D721Med (cell line): Measurements from ENCODE around the gene TCERG1L.

Source experiments
- DNase-seq: peaks from one replicate; pipeline ENCODE4 v3.0.0; 2011; ENCODE audit warnings: low spot score; ENCODE audit not compliant: insufficient read length
- FAIRE-seq: peaks from 2 replicates; lab custom pipeline; 2011; peaks lifted over from hg19 to GRCh38; lab: Jason Lieb, UNC
- TF ChIP-seq, protein P1 (sequence below): IDR thresholded peaks from 2 replicates; pipeline ENCODE4 v1.5.1; 2012; ENCODE audit warnings: mild to moderate bottlenecking, control low read depth; ENCODE audit not compliant: insufficient read depth; ENCODE audit errors: missing control alignments

TCERG1L gene

DNA sequence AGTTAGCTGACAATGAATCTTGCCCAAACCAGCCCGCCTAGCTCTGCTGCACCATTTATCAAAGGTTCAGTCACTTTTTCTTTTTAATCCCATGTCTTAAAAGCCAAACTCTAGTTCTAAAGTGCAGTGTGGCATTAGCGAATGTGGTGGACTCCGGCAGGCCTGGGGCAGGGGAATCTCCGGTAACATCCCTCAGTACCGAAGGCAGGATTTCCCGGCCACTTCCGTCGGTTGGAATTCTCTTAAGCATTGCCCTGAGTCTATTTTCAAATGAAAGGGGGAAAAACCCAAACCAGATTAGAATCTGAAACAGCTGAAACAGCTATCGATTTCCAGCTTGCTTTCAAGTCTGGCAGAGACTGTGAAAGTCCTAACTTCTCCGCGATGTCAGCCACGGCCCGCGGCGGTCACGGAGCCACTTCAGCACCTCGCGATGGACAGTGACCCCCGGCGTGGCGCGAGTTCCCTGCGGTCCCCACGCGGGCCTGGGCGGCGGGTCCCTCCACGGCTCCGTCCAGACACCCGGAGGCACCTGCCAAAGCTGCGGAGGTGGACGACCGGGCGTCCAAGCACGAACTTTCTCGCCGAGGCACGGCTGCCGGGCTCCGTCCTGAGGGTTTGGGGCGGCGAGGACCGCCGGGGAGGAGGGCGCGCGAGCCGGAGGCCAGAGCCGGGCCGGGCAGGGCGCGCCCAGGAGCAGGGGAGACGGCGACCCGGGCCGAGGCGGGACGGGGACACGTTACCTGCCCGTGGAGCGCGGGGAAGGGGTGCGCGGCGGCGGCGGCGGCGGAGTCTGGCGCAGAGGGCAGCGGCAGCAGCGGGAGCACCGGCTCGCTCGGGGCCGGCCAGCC, 745 bp downstream of the TCERG1L start:
- TF ChIP-seq, protein P1, sequence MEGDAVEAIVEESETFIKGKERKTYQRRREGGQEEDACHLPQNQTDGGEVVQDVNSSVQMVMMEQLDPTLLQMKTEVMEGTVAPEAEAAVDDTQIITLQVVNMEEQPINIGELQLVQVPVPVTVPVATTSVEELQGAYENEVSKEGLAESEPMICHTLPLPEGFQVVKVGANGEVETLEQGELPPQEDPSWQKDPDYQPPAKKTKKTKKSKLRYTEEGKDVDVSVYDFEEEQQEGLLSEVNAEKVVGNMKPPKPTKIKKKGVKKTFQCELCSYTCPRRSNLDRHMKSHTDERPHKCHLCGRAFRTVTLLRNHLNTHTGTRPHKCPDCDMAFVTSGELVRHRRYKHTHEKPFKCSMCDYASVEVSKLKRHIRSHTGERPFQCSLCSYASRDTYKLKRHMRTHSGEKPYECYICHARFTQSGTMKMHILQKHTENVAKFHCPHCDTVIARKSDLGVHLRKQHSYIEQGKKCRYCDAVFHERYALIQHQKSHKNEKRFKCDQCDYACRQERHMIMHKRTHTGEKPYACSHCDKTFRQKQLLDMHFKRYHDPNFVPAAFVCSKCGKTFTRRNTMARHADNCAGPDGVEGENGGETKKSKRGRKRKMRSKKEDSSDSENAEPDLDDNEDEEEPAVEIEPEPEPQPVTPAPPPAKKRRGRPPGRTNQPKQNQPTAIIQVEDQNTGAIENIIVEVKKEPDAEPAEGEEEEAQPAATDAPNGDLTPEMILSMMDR, result no peak
- FAIRE-seq, result no peak
- no peak for DNase-seq

DNA sequence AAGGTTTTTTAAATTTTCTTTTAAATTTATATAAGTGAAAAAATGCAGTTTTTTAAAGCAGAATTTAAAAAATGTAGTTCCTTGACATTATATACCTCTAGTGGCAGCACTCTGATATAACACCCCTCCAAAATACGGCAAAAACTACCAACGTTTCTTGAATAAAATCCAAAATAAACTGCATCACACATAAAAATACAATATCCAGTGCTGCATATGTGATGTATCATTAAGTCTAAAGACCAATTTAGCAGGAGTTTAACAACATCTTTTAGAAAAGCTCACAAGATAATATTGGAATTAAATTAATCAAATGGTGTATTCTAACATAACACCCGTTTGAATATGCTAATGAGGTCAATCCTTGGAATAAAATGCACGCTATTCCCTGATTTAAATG, 1.4 kb downstream of the TCERG1L start:
- TF ChIP-seq, protein P1, result no peak
- DNase-seq (no peak), FAIRE-seq (no peak)

DNA sequence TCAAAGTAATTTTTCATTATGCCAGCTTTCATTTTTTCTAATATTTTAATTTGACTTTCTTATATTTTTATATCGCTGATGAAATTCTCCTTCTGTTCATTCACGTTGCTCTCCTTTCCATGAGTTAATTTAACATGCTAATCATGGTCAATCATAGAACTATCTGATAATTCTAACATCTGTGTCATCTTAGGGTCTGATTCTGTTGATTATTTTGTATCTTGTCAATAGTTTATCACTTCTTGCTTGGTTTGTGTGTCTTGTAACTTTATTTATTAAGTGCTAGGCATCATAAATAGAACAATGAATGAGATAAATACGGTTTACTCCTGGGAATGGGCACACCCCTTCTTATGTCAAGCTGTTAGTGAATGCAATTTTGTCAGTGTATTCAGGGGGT, 11.0 kb downstream of the TCERG1L start:
- DNase-seq, result no peak
- no peak for FAIRE-seq
- TF ChIP-seq, protein P1, result no peak

DNA sequence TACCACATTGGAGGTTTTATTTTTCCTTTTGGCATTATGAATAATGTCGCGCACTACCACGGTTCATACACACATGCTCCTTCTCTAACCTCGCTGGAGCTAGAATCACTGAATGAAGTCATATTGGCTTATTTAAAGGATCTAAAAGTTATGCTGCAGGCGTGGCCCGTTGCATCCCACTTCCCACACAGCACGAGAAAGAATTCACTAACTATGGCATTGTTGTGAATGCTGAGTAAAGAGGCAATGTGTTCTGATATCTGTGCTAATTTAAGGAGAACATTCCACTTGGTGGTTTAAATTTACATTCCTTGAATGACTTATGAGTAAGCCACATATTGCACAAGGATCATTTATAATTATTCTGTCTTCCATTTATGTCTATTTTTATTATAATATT, 20.7 kb downstream of the TCERG1L start:
- DNase-seq (no peak), FAIRE-seq (no peak)
- TF ChIP-seq, protein P1, result no peak

DNA sequence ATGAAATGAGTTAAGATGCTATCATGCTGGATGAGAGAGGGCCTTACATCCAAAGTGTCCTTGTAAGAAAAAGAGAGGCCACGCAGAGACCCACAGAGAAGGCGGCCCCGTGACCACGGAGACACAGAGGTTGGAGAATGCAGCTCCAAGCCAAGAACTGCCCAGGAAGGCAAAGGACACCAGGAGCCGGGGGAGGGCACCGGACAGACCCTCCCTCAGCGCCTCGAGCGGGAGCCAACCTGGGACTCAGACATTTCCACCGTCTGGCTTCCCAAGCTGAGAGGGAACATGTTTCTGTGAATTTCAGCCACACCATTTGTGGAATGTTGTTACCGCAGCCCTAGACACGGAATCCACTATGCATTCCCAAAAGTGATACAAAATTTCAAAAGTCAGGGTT, 22.9 kb downstream of the TCERG1L start:
- no peak for FAIRE-seq
- DNase-seq, result no peak
- TF ChIP-seq, protein P1, result no peak

DNA sequence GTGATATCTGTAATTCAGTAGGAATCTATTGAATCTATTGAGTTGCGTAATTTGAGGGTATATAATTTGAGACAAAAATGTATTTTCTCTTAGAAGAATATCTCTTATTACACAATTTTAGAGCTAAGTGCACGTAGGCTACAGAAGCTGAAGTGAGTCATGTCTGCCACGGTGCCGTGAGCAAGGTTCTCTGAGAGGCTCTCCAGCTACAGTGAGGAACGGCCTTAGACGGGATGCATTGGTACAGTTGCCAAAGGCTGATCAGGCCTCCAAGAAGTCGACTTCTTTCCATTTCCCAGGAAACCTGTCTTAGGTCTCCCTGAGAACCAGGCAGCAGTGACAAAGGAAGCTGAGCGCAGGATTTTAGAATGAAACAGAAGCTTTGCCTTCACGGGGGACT, 28.6 kb downstream of the TCERG1L start:
- no peak for FAIRE-seq
- no peak for DNase-seq
- TF ChIP-seq, protein P1, result no peak

DNA sequence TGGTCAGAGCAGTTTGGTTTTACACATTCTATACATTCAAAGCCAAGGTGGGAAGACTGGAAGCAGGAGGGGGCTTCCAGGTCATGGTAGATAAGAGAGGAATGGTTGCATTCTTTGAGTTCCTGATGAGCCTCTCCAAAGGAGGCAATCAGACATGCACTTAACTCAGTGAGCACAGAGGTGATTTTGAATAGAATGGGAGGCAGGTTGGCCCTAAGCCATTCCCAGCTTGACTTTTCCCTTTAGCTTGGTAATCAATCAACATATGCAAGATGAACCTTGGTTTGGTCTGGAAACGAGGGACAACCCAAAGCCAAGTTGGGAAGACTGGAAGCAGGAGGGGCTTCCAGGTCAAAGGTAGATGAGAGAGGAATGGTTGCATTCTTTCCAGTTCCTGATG, 31.4 kb downstream of the TCERG1L start:
- no peak for FAIRE-seq
- TF ChIP-seq, protein P1, result no peak
- DNase-seq, result no peak
